ENCODE measurements around the gene BAZ1B.
"Not testable (repeated sequence)": the region's sequence is repeated elsewhere in the genome, so short reads cannot be mapped to it uniquely, and the experiment has no call there.

Gene BAZ1B

GRCh38 chr7:73483171-73483570 is 38.9 kb downstream of the BAZ1B start:
- no peak for TF ChIP-seq EZH2 (IDR thresholded peaks at IDR 0.05; ENCODE audit: borderline replicate concordance, low read length)
- TF ChIP-seq CTCF (IDR thresholded peaks at IDR 0.05; ENCODE audit: low read length), result no peak
- H3K36me3 ChIP-seq (ENCODE audit: insufficient read depth, low read length), result peaks cover 99% of the 10 kb centered on the region
- no peak overlapping the region for H3K27ac ChIP-seq (ENCODE audit: low read depth, low read length, poor library complexity, severe bottlenecking)
- peaks cover 56% of the 10 kb centered on the region for H3K79me2 ChIP-seq (ENCODE audit: insufficient read depth, low read length)
- H3K4me2 ChIP-seq (ENCODE audit: low read length), result no peak overlapping the region
- H3K27me3 ChIP-seq (ENCODE audit: insufficient read depth, low read length), result no peaks in the 10 kb centered on the region
- no peaks in the 10 kb centered on the region for H3K9me2 ChIP-seq (ENCODE audit: low read depth, low read length)
- no peak overlapping the region for H3K4me3 ChIP-seq (ENCODE audit: low read depth, low read length, poor library complexity, severe bottlenecking)
- H3K4me1 ChIP-seq (ENCODE audit: insufficient read depth, low read length, severe bottlenecking), result no peaks in the 10 kb centered on the region
- no peak overlapping the region for H2AFZ ChIP-seq (ENCODE audit: low read length)
- no peak overlapping the region for H3K9ac ChIP-seq (ENCODE audit: low read length)
- H4K20me1 ChIP-seq (ENCODE audit: insufficient read depth, low read length), result peaks cover 8% of the 10 kb centered on the region; the same call in 1 of the 2 replicates
- H3F3A ChIP-seq (ENCODE audit: insufficient read depth, low read length), result no peaks in the 10 kb centered on the region
- H3K9me3 ChIP-seq (ENCODE audit: low read length), result no peaks in the 10 kb centered on the region

DNA sequence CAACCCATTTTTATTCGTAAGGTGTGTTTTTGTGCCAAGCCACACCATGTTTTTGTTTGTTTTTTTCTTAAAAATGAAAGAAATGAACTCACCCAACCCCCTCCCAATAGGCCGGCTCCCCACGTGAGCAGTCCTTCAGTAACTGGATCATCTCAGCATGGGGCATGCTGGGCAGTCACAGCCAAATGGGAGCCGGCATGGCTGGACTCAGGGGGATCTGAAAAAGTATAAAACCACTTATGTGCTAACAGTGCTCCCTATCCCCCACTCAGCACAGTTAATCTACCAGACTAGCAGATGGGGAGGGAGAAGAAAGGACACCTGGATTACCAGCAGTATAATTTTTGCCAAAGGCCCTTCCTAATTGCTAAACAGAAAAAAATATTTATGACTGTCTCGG is 39.3 kb downstream of the BAZ1B start:
- no peak for TF ChIP-seq CTCF (IDR thresholded peaks at IDR 0.05; ENCODE audit: low read length)
- no peak for TF ChIP-seq EZH2 (IDR thresholded peaks at IDR 0.05; ENCODE audit: borderline replicate concordance, low read length)
- Histone ChIP-seq H3K27me3 (ENCODE audit: insufficient read depth, low read length) (no peaks in the 10 kb centered on the region), H3K4me1 (ENCODE audit: insufficient read depth, low read length, severe bottlenecking) (no peaks in the 10 kb centered on the region), H3K4me2 (ENCODE audit: low read length) (no peak overlapping the region), H4K20me1 (ENCODE audit: insufficient read depth, low read length) (peaks cover 8% of the 10 kb centered on the region; the same call in 1 of the 2 replicates), H3K36me3 (ENCODE audit: insufficient read depth, low read length) (peaks cover 99% of the 10 kb centered on the region), H3F3A (ENCODE audit: insufficient read depth, low read length) (no peaks in the 10 kb centered on the region), H3K27ac (ENCODE audit: low read depth, low read length, poor library complexity, severe bottlenecking) (no peak overlapping the region), H3K9ac (ENCODE audit: low read length) (no peak overlapping the region), H2AFZ (ENCODE audit: low read length) (no peak overlapping the region), H3K9me3 (ENCODE audit: low read length) (no peaks in the 10 kb centered on the region), H3K79me2 (ENCODE audit: insufficient read depth, low read length) (peaks cover 52% of the 10 kb centered on the region), H3K4me3 (ENCODE audit: low read depth, low read length, poor library complexity, severe bottlenecking) (no peak overlapping the region), H3K9me2 (ENCODE audit: low read depth, low read length) (no peaks in the 10 kb centered on the region)

DNA sequence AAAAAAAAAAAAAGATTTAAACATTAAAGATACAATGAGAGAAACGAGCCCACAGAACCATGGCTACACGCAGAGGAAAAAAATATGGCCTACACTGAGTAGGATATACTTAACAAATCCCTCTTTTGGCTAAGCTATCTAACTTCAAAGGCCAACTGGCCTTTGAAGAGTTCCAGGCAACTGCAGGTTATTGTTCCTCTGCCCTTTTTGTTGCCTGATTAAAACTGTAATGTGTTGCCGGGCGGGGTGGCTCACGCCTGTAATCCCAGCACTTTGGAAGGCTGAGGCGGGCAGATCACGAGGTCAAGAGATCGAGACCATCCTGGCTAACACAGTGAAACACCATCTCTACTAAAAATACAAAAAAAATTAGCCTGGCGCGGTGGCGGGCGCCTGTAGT is 40.6 kb downstream of the BAZ1B start:
- not testable (repeated sequence) for H3F3A ChIP-seq (ENCODE audit: insufficient read depth, low read length); H3K9me3 ChIP-seq (ENCODE audit: low read length); H3K4me2 ChIP-seq (ENCODE audit: low read length); H3K4me1 ChIP-seq (ENCODE audit: insufficient read depth, low read length, severe bottlenecking); H3K4me3 ChIP-seq (ENCODE audit: low read depth, low read length, poor library complexity, severe bottlenecking); H3K9me2 ChIP-seq (ENCODE audit: low read depth, low read length); H4K20me1 ChIP-seq (ENCODE audit: insufficient read depth, low read length); H3K9ac ChIP-seq (ENCODE audit: low read length); H2AFZ ChIP-seq (ENCODE audit: low read length); H3K27me3 ChIP-seq (ENCODE audit: insufficient read depth, low read length); H3K27ac ChIP-seq (ENCODE audit: low read depth, low read length, poor library complexity, severe bottlenecking)
- Histone ChIP-seq H3K36me3 (ENCODE audit: insufficient read depth, low read length) (peaks cover 99% of the 10 kb centered on the region), H3K79me2 (ENCODE audit: insufficient read depth, low read length) (peaks cover 43% of the 10 kb centered on the region)

DNA sequence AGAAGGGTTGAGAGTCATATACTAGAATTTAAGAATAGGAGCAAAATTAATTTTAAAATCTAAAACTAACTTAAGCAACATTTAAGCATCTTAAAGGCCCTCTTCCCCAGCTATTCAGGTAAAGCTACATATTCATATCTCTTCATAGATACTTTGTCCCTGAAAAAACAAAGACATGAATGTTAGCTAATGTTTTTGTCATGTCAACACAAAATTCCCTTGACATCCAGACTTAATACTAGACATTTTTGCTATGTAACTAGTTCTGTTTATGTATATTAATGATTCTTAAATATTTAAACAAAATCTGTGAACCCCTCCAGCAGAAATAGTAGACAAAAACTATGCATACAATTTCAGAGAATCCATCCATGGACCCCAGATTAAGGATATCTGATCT is 43.5 kb downstream of the BAZ1B start:
- no peaks in the 10 kb centered on the region; the same call in 1 of the 2 replicates for H4K20me1 ChIP-seq (ENCODE audit: insufficient read depth, low read length)

More for the DNA sequence above, 43.5 kb downstream of the BAZ1B start:
- Histone ChIP-seq H3K4me2 (ENCODE audit: low read length) (no peak overlapping the region), H3K27me3 (ENCODE audit: insufficient read depth, low read length) (no peaks in the 10 kb centered on the region), H3K79me2 (ENCODE audit: insufficient read depth, low read length) (peaks cover 52% of the 10 kb centered on the region), H3F3A (ENCODE audit: insufficient read depth, low read length) (no peaks in the 10 kb centered on the region), H3K9ac (ENCODE audit: low read length) (no peak overlapping the region), H3K36me3 (ENCODE audit: insufficient read depth, low read length) (peaks cover 100% of the 10 kb centered on the region), H2AFZ (ENCODE audit: low read length) (no peak overlapping the region), H3K4me3 (ENCODE audit: low read depth, low read length, poor library complexity, severe bottlenecking) (no peak overlapping the region), H3K27ac (ENCODE audit: low read depth, low read length, poor library complexity, severe bottlenecking) (no peak overlapping the region), H3K9me2 (ENCODE audit: low read depth, low read length) (no peaks in the 10 kb centered on the region), H3K4me1 (ENCODE audit: insufficient read depth, low read length, severe bottlenecking) (no peaks in the 10 kb centered on the region), H3K9me3 (ENCODE audit: low read length) (no peaks in the 10 kb centered on the region)
- TF ChIP-seq EZH2 (IDR thresholded peaks at IDR 0.05; ENCODE audit: borderline replicate concordance, low read length) (no peak), CTCF (IDR thresholded peaks at IDR 0.05; ENCODE audit: low read length) (no peak)

Data from OCI-LY1 (cell line).